Thyroid gland (tissue), 4 donors: ENCODE data around the gene C10orf62. TPM values are rescaled to one million over a fixed set of nuclear protein-coding genes. Genes with fewer than 3 reads are reported as not detected.
"Not testable (repeated sequence)": the region's sequence is repeated elsewhere in the genome, so short reads cannot be mapped to it uniquely, and the experiment has no call there.

Source experiments
- DNase-seq, 2 donors: peaks; one replicate each; pipeline ENCODE4 v3.0.0-alpha.2; 2019
- H3K27ac ChIP-seq, 3 donors: fragments of 200-600 bp; sonication (generic); 1 replicate in 2 of 3; 2 replicates in 1 of 3; pipeline ENCODE4 v1.5.1; 2016 to 2019; ENCODE audit warnings: mild to moderate bottlenecking in 1 of 3, moderate library complexity in 1 of 3
- H3K27me3 ChIP-seq: fragments of 200-600 bp; sonication (generic); one replicate; pipeline ENCODE4 v1.5.1; 2019
- H3K36me3 ChIP-seq, 2 donors: fragments of 200-600 bp; sonication (generic); one replicate each; pipeline ENCODE4 v1.5.1; 2016 to 2019
- H3K4me1 ChIP-seq, 2 donors: fragments of 200-600 bp; sonication (generic); one replicate each; pipeline ENCODE4 v1.5.1; 2017 to 2019
- H3K4me3 ChIP-seq, 3 donors: fragments of 200-600 bp; sonication (generic); replicated peaks in 1 of 3; 1 replicate in 2 of 3; 2 replicates in 1 of 3; pipeline ENCODE4 v1.5.1; 2016; ENCODE audit warnings: mild to moderate bottlenecking in 1 of 3
- H3K9me3 ChIP-seq: fragments of 200-600 bp; sonication (generic); one replicate; pipeline ENCODE4 v1.5.1; 2017
- CTCF ChIP-seq, 6 experiments: fragments of 200-600 bp in 3 of 6; fragments of 450-650 bp in 3 of 6; sonication (generic) in 3 of 6; IDR thresholded peaks; one replicate each; pipeline ENCODE4 v1.5.1; 2016 to 2019; ENCODE audit warnings: antibody characterized with exemption in 6 of 6, mild to moderate bottlenecking in 2 of 6, inconsistent platforms in 1 of 6, moderate library complexity in 1 of 6
- POLR2A ChIP-seq, 2 donors: fragments of 450-650 bp; IDR thresholded peaks; one replicate each; pipeline ENCODE4 v1.6.1; 2017; ENCODE audit warnings: antibody characterized with exemption in 2 of 2, mild to moderate bottlenecking in 2 of 2, moderate library complexity in 1 of 2
- WGBS, 2 donors: methylation state at CpG; one replicate each; pipeline ENCODE4 v1.1.5; 2017; 5-methylcytosine and 5-hydroxymethylcytosine counted together
- intact Hi-C: fragments of 100-400 bp; cut with DNase I; formaldehyde crosslinking; loops from one replicate; pipeline ENCODE4 v1.15.1; 2023
- total RNA-seq, 4 donors: library from RNA; depleted of rRNA; stranded (reverse); fragments of >200 nt; gene quantifications; one replicate each; pipeline ENCODE4 v1.2.3, GENCODE V29; 2016

C10orf62 gene
- total RNA-seq, 4 donors from 2014 or later: 1.0 to 1.1 TPM; not detected in 2

- H3K4me3 ChIP-seq: no peak overlapping the region
- 94 to 100% methylated on average over 2 of the region's 2 CpGs for WGBS, 2 donors
- TF ChIP-seq POLR2A (IDR thresholded peaks at IDR 0.05): no peak
- no peak for TF ChIP-seq CTCF (IDR thresholded peaks at IDR 0.05)
- H3K27me3 ChIP-seq: no peaks in the 10 kb centered on the region
- H3K27ac ChIP-seq: no peak overlapping the region
- H3K9me3 ChIP-seq: no peaks in the 10 kb centered on the region
- H3K36me3 ChIP-seq: peaks cover 3 to 16% of the 10 kb centered on the region in 2 donors
- no peak for DNase-seq
- intact Hi-C loops: no loop called here
- peaks cover 16 to 21% of the 10 kb centered on the region in 2 donors for H3K4me1 ChIP-seq
Measured at GRCh38 chr10:97573021-97573420, 16.5 kb upstream of the C10orf62 start.

GRCh38 chr10:97573672-97574071 is 15.8 kb upstream of the C10orf62 start:
- intact Hi-C loops: no loop called here
- no peak overlapping the region for H3K4me3 ChIP-seq
- TF ChIP-seq CTCF (IDR thresholded peaks at IDR 0.05) (no peak), POLR2A (IDR thresholded peaks at IDR 0.05) (no peak)

GRCh38 chr10:97574374-97575126 is 15.0 kb upstream of the C10orf62 start:
- WGBS, 2 donors: 50 to 54% methylated on average over 4 of the region's 4 CpGs
- no peaks in the 10 kb centered on the region for H3K27me3 ChIP-seq
- TF ChIP-seq CTCF (IDR thresholded peaks at IDR 0.05): no peak
- TF ChIP-seq POLR2A (IDR thresholded peaks at IDR 0.05): no peak
- no peak overlapping the region for H3K4me3 ChIP-seq
- intact Hi-C loops: no loop called here
- H3K36me3 ChIP-seq: peaks cover 3 to 13% of the 10 kb centered on the region in 2 donors
- DNase-seq: peak; percentile 94 to 96
- H3K27ac ChIP-seq: peak overlapping the region; percentile 57 to 77 (median 67)
- H3K9me3 ChIP-seq: no peaks in the 10 kb centered on the region
- H3K4me1 ChIP-seq: peaks cover 16 to 21% of the 10 kb centered on the region in 2 donors

More at GRCh38 chr10:97573672-97574071, 15.8 kb upstream of the C10orf62 start:
- Histone ChIP-seq H3K27me3 (no peaks in the 10 kb centered on the region), H3K9me3 (no peaks in the 10 kb centered on the region), H3K36me3 (peaks cover 3 to 16% of the 10 kb centered on the region in 2 donors), H3K4me1 (peaks cover 16 to 21% of the 10 kb centered on the region in 2 donors), H3K27ac (peak overlapping the region in 2 of 3 donors; percentile 67 to 77)
- 43 to 50% methylated on average over 2 of the region's 2 CpGs for WGBS, 2 donors
- DNase-seq: no peak

GRCh38 chr10:97575127-97575668 is 14.3 kb upstream of the C10orf62 start:
- no peak for TF ChIP-seq CTCF (IDR thresholded peaks at IDR 0.05)
- TF ChIP-seq POLR2A (IDR thresholded peaks at IDR 0.05): no peak
- no peak overlapping the region for H3K4me3 ChIP-seq
- intact Hi-C loops: no loop called here
- H3K27ac ChIP-seq: peak overlapping the region; percentile 57 to 77 (median 67)
- WGBS, 2 donors: 89 to 91% methylated on average over 6 of the region's 6 CpGs
- peaks cover 16 to 21% of the 10 kb centered on the region in 2 donors for H3K4me1 ChIP-seq
- H3K36me3 ChIP-seq: peaks cover 3 to 6% of the 10 kb centered on the region in 2 donors
- H3K9me3 ChIP-seq: no peaks in the 10 kb centered on the region
- no peak for DNase-seq
- H3K27me3 ChIP-seq: no peaks in the 10 kb centered on the region

GRCh38 chr10:97576487-97576886 is 13.0 kb upstream of the C10orf62 start:
- H3K36me3 ChIP-seq, H3K27me3 ChIP-seq, H3K27ac ChIP-seq, H3K9me3 ChIP-seq, DNase-seq, intact Hi-C loops, H3K4me3 ChIP-seq: not testable (repeated sequence)
- WGBS, 2 donors: 31 to 35% methylated on average over 5 of the region's 5 CpGs
- peaks cover 16 to 21% of the 10 kb centered on the region in 2 donors for H3K4me1 ChIP-seq
